GM21381 (cell line): ENCODE results near the gene MCCD1.

Experiments
- ATAC-seq: cut with Tn5 transposase; IDR thresholded peaks from one replicate; pipeline ENCODE4 v1.9.1; 2021; ENCODE audit warnings: mild to moderate bottlenecking, moderate library complexity; ENCODE audit not compliant: unreplicated experiment

Gene MCCD1

DNA sequence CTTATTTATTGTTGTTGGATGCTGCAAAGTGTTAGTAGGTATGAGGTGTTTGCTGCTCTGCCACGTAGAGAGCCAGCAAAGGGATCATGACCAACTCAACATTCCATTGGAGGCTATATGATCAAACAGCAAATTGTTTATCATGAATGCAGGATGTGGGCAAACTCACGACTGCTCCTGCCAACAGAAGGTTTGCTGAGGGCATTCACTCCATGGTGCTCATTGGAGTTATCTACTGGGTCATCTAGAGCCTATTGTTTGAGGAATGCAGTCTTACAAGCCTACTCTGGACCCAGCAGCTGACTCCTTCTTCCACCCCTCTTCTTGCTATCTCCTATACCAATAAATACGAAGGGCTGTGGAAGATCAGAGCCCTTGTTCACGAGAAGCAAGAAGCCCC, 18.8 kb upstream of the MCCD1 start:
- ATAC-seq, result no peak

DNA sequence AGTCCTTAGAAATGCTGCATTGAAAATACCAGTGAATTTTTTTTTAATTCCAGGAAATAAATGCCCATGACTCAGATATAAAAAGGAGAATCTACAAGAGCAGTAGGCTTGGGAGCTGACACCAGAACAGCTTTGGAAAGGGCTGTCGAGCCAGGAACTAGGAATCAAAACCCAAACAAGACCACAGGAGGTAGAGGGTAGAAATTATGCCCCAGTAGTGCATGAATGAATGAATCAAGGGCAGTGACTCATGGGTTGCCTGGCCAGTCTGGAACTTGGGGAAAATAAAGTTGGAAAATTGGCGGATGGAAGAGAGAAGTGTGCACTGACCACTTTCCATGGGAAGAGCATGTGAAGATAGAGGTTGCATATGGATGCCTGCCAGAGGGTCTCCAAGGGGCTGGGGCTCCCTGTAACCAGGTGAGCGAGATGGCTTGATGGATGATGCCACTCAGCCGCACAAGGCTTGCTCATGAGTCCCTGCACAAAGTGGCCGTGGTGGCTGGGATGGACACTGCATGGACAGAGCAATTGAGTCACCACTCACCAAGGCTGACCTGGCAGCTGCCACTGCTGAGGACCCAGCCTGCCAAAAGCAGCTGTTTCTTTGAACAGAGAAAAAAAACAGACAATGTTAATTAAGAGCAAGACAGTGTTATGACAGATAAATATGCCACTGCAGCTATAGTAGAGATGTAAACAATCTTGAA, 15.2 kb upstream of the MCCD1 start:
- no peak for ATAC-seq

DNA sequence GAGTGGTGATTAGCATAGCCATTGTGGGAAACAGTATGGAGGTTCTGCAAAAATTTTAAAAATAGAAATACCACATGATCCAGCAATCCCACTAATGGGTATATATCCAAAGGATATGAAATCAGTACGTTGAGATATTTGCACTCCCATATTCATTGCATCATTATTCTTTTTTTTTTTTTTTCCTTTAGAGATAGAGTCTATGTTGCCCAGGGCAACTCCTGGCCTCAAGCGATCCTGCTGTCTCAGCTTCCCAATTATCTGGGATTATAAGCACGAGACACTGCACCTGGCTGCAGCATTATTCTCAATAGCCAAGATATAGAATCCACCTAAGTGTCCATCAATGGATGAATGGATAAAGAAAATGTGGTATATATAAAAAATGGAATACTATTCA, 6.9 kb upstream of the MCCD1 start:
- ATAC-seq, result no peak

- ATAC-seq, result no peak
Observed at GRCh38 chr6:31525553-31525931, 3.2 kb upstream of the MCCD1 start.

DNA sequence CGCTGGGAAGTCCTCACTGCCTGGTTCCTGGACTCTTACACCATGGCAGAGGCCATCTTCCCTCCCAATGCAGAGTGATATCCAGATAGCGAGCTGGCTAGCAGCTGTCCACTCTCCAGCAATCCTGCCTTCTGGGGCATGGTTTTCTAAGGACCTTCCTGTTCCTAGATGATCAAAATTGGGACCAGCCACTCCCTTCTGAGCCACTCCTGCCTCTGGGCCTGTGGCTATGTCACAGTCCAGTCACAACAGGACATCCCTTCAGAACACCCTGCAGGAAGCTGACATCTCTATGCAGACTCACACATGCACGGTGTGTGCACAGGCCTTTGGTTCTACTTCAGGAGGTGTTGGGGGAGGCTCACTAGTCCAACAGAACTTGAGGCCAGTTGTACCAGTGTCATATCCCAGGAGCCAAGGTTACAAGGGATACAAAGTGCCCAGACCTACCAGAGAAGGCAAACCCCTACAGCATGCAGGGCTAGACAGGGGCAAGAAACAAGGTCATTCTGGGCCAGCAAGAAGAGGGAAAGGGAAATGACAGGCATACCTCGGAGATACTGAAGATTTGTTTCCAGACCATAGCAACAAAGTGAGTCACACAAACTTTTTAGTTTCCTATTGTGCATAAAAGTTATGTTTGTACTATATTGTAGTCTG, 2.7 kb upstream of the MCCD1 start:
- no peak for ATAC-seq

GRCh38 chr6:31528307-31528777, 420 bp upstream of the MCCD1 start:
- no peak for ATAC-seq

DNA sequence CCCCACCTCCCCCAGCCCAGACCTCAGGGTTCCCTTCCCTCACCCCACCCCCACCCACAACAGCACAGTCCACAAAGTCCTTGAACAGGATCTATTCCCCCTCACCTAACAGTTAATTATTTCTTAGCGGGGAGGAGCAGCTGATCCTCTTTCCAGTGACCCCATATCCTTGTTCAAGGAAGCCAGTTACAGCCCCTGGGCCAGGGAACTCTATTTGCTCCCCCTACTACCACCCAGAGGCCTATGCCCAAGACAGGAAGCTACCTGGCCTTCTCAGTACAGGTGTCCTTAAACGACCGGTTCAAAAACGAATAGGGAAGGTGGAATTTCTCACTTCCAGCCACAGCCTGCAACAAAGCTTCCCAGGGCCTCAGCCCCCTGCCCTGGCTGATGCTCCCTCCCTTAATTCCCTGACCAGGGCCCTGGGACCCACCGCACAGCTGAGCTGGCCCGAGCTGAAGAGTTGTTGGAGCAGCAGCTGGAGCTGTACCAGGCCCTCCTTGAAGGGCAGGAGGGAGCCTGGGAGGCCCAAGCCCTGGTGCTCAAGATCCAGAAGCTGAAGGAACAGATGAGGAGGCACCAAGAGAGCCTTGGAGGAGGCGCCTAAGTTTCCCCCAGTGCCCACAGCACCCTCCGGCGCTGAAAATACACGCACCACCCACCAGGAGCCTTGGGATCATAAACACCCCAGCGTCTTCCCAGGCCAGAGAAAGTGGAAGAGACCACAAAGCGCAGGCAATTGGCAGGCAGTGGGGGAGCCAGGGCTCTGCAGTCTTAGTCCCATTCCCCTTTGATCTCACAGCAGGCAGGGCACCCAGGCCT, 778 bp downstream of the MCCD1 start:
- no peak for ATAC-seq

DNA sequence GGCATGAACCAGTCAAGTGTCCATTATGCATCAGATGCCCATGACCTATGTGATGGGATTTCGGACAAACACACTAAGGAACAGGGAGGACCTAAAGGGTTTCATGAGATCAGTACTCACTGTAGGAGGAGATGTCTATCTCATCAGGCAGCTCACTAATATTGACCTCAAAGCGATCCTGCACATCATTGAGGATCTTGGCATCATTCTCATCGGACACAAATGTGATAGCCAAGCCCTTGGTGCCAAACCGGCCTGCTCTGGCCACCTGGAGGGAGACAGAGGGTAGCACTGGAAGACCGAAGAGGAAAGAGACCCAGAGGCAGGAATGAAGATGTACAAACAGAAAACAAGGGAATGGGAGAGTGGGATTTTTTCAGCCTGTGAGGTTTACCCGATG, 1.9 kb downstream of the MCCD1 start:
- ATAC-seq, result no peak

- ATAC-seq, result no peak
Observed at GRCh38 chr6:31531162-31531561, 2.4 kb downstream of the MCCD1 start.

DNA sequence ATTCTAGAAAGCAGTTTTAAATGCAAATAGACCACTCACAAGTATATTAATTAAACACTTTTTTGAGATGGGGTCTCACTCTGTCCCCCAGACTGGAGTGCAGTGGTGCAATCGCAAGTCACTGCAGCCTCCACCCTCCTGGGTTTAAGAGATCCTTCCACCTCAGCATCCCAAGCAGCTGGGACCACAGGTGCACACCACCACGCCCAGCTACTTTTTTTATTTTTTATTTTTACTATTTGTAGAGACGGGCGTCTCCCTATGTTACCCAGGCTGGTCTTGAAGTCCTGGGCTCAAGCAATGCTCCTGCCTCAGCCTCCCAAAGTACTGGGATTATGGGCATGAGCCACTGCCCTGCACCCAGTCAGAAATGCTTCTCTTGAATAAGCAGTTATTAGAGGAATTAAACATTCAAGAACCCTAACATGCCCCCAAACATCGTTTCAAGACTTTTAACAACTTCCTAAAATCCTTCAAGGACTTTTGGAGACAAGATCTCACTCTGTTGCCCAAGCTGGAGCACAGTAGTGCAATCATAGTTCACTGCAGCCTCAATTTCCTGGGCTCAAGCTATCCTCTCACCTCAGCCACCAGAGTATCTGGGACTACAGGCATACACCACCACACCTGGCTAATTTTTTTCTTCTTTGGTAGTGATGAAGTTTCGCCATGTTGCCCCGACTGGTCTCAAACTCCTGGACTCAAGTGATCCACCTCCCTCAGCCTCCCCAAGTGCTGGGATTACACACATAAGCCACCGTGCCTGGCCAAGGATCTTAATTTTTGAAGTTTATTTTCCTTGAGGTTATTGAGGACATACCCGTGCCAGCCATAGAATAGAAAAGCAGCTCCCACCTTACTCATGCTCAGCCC, 3.2 kb downstream of the MCCD1 start:
- ATAC-seq, result no peak

GRCh38 chr6:31532644-31533454, 4.1 kb downstream of the MCCD1 start:
- no peak for ATAC-seq

DNA sequence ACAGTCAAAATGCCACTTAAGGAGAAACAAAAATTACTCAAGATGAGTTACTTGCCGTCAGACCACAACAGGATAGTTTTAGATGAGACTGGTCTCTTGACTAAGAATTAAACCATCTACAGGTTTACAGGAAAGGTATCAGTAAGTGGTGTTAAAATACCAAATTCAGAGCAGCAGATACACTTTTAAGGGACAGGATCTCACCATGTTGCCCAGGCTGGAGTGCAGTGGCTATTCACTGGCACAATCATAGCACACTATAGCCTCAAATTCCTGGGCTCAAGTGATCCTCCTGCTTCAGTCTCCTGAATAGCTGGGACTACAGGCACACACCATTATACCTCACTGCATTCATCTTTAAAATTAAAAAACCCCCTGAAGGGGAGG, 4.7 kb downstream of the MCCD1 start:
- ATAC-seq, result no peak

GRCh38 chr6:31534011-31534410, 5.2 kb downstream of the MCCD1 start:
- ATAC-seq, result no peak

- ATAC-seq, result no peak
Observed at GRCh38 chr6:31534521-31535040, 5.8 kb downstream of the MCCD1 start.

GRCh38 chr6:31535538-31536324, 7.0 kb downstream of the MCCD1 start:
- ATAC-seq, result no peak

DNA sequence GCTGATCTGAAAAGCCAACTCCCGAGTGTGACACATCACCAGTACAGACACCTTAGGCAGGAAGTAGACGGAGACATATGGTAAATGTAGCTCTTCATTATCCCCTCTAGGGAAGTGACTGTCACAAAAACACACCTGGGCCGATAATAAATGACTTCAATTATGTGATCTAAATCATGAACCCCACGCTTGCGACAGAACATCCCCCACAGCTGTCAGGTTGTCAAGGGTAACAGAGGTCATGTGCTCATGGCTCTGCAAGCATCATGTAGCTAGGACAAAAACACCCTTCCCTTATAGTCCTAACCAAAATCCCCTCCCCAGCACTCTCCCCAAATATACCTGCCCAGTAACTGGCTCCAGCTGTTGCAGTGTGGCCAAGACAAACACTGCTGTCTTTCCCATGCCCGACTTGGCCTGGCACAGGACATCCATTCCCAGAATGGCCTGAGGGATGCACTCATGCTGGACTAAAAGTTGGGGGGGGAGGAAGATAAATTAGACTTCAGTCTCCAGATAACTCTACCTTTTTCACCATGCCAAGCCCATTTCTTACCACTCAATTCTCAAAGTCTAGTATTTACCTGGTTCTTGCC, 10.1 kb downstream of the MCCD1 start:
- no peak for ATAC-seq

DNA sequence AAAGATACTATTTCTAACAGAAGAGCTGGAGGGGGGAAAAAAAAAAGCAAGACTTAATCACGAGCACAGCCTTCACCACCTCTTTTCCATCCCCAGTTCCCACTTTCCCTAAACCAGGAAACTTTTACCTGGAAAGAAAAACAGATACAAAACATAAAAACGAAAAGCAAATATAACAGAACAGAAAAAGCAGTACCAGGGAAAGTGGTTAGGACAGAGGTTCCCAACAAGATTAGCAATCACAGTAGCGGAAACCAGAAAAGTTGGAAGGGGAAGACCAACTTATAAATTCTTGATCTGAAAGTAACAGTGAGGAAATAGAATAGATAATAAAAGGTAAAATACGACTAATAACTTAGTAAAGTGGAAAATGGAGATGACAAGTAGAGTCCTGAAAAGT, 11.9 kb downstream of the MCCD1 start:
- no peak for ATAC-seq

GRCh38 chr6:31541059-31541657, 12.4 kb downstream of the MCCD1 start:
- peak; percentile 12 for ATAC-seq
